Measurements from ENCODE around the gene UBE2J2.

GRCh38 chr1:1206376-1206965 is 67.2 kb downstream of the UBE2J2 start, which contains the start of gene TNFRSF18:
- TF ChIP-seq CTCF (IDR thresholded peaks at IDR 0.05; ENCODE audit: low read depth, low read length, missing input control) (no peak), TAF1 (conservative IDR thresholded peaks at IDR 0.05) (no peak), GABPA (IDR thresholded peaks at IDR 0.05 in 1 of 2, conservative IDR thresholded peaks at IDR 0.05 in 1 of 2) (no peak), MAX (IDR thresholded peaks at IDR 0.05) (no peak), RAD21 (IDR thresholded peaks at IDR 0.05) (no peak), REST (IDR thresholded peaks at IDR 0.05) (no peak), SP1 (IDR thresholded peaks at IDR 0.05) (no peak), ATF3 (IDR thresholded peaks at IDR 0.05) (no peak), ZBTB33 (IDR thresholded peaks at IDR 0.05) (no peak), YY1 (IDR thresholded peaks at IDR 0.05) (no peak), RXRA (IDR thresholded peaks at IDR 0.05) (no peak), HNF4G (IDR thresholded peaks at IDR 0.05) (no peak)
